ENCODE results near the gene POLK. TPM values are rescaled to one million over a fixed set of nuclear protein-coding genes. Genes with fewer than 3 reads are reported as not detected.
"Not testable (repeated sequence)": the region's sequence is repeated elsewhere in the genome, so short reads cannot be mapped to it uniquely, and the experiment has no call there.

POLK gene
- total RNA-seq, 2 experiments from 2014 or later = 35.5 to 49.1 TPM

- peaks cover 57% of the 10 kb centered on the region for H3K4me1 Mint-ChIP-seq
- no peaks in the 10 kb centered on the region for H3K27me3 Mint-ChIP-seq
- H3K4me3 Mint-ChIP-seq = peak overlapping the region; percentile 5
- DNase-seq = no peak
- ChIA-PET CTCF (interaction anchor here (1.2 kb wide), 1 partner anchor 13 kb away, joined by 3 read pairs; no protein-coding TSS in a partner anchor), POLR2A (no interaction called here)
- peaks cover 18% of the 10 kb centered on the region for H3K9me3 Mint-ChIP-seq (ENCODE audit: low read depth)
- intact Hi-C loops (cut with DNase I, micrococcal nuclease) = loop anchor here in 1 of 2 experiments (10.0 kb wide), 1 partner anchor 1831 kb away; no protein-coding TSS in a partner anchor
- ATAC-seq = no peak
- peaks cover 28% of the 10 kb centered on the region for H3K36me3 Mint-ChIP-seq (ENCODE audit: low read depth)
- H3K27ac Mint-ChIP-seq = peak overlapping the region; percentile 53
These were observed 13.7 kb downstream of the POLK start for GRCh38 chr5:75525344-75525743.

GRCh38 chr5:75526070-75526469 lies 14.4 kb downstream of the POLK start:
- H3K4me1 Mint-ChIP-seq = peaks cover 57% of the 10 kb centered on the region
- no peak for DNase-seq
- ATAC-seq = no peak
- no peak overlapping the region for H3K27ac Mint-ChIP-seq
- peaks cover 21% of the 10 kb centered on the region for H3K36me3 Mint-ChIP-seq (ENCODE audit: low read depth)
- no peaks in the 10 kb centered on the region for H3K27me3 Mint-ChIP-seq
- no peak overlapping the region for H3K4me3 Mint-ChIP-seq
- intact Hi-C loops (cut with DNase I, micrococcal nuclease) = loop anchor here in 1 of 2 experiments (10.0 kb wide), 1 partner anchor 1831 kb away; no protein-coding TSS in a partner anchor
- H3K9me3 Mint-ChIP-seq (ENCODE audit: low read depth) = peaks cover 12% of the 10 kb centered on the region
- ChIA-PET CTCF (interaction anchor here (1.2 kb wide), 1 partner anchor 12 kb away, joined by 3 read pairs; no protein-coding TSS in a partner anchor), POLR2A (no interaction called here)

GRCh38 chr5:75529185-75529584 lies 17.5 kb downstream of the POLK start:
- Mint-ChIP-seq H3K9me3 (ENCODE audit: low read depth) (peaks cover 5% of the 10 kb centered on the region), H3K4me1 (peaks cover 36% of the 10 kb centered on the region), H3K4me3 (no peak overlapping the region), H3K36me3 (ENCODE audit: low read depth) (peaks cover 30% of the 10 kb centered on the region), H3K27me3 (no peaks in the 10 kb centered on the region), H3K27ac (peak overlapping the region; percentile 17)
- CTCF ChIA-PET = no interaction called here
- ATAC-seq (no peak), DNase-seq (no peak)
- intact Hi-C loops (cut with DNase I, micrococcal nuclease) = loop anchor here in 1 of 2 experiments (10.0 kb wide), 1 partner anchor 1834 kb away; no protein-coding TSS in a partner anchor
- POLR2A ChIA-PET = no interaction called here

- peaks cover 48% of the 10 kb centered on the region for H3K36me3 Mint-ChIP-seq (ENCODE audit: low read depth)
- peaks cover 14% of the 10 kb centered on the region for H3K9me3 Mint-ChIP-seq (ENCODE audit: low read depth)
- no peak for ATAC-seq
- H3K4me1 Mint-ChIP-seq = peaks cover 29% of the 10 kb centered on the region
- no peak overlapping the region for H3K27ac Mint-ChIP-seq
- intact Hi-C loops (cut with DNase I, micrococcal nuclease) = no loop called here
- no peak overlapping the region for H3K4me3 Mint-ChIP-seq
- no peaks in the 10 kb centered on the region for H3K27me3 Mint-ChIP-seq
- CTCF ChIA-PET = no interaction called here
- POLR2A ChIA-PET = no interaction called here
- DNase-seq = no peak
These were observed 20.5 kb downstream of the POLK start for GRCh38 chr5:75532190-75532589.

- H3K4me3 Mint-ChIP-seq; ATAC-seq; POLR2A ChIA-PET; H3K27me3 Mint-ChIP-seq; DNase-seq; intact Hi-C loops (cut with DNase I, micrococcal nuclease); H3K27ac Mint-ChIP-seq: not testable (repeated sequence)
- CTCF ChIA-PET = interaction anchor here (0.7 kb wide), 1 partner anchor 18 kb away, joined by 5 read pairs; no protein-coding TSS in a partner anchor
- Mint-ChIP-seq H3K36me3 (ENCODE audit: low read depth) (peaks cover 47% of the 10 kb centered on the region), H3K9me3 (ENCODE audit: low read depth) (peaks cover 14% of the 10 kb centered on the region), H3K4me1 (peaks cover 29% of the 10 kb centered on the region)
These were observed 22.0 kb downstream of the POLK start for GRCh38 chr5:75533716-75534115.

- intact Hi-C loops (cut with DNase I, micrococcal nuclease) = no loop called here
These were observed 23.0 kb downstream of the POLK start for GRCh38 chr5:75534734-75535133.

GRCh38 chr5:75536147-75536546 lies 24.5 kb downstream of the POLK start:
- DNase-seq (no peak), ATAC-seq (no peak)
- peaks cover 51% of the 10 kb centered on the region for H3K36me3 Mint-ChIP-seq (ENCODE audit: low read depth)
- ChIA-PET POLR2A (no interaction called here), CTCF (no interaction called here)
- no peaks in the 10 kb centered on the region for H3K27me3 Mint-ChIP-seq
- no peak overlapping the region for H3K27ac Mint-ChIP-seq
- peaks cover 21% of the 10 kb centered on the region for H3K4me1 Mint-ChIP-seq
- intact Hi-C loops (cut with DNase I, micrococcal nuclease) = no loop called here
- H3K4me3 Mint-ChIP-seq = no peak overlapping the region
- peaks cover 14% of the 10 kb centered on the region for H3K9me3 Mint-ChIP-seq (ENCODE audit: low read depth)

More at GRCh38 chr5:75534734-75535133, 23.0 kb downstream of the POLK start:
- CTCF ChIA-PET = no interaction called here
- POLR2A ChIA-PET = no interaction called here
- Mint-ChIP-seq H3K9me3 (ENCODE audit: low read depth) (peaks cover 14% of the 10 kb centered on the region), H3K27ac (no peak overlapping the region), H3K27me3 (no peaks in the 10 kb centered on the region), H3K4me1 (peaks cover 25% of the 10 kb centered on the region), H3K4me3 (no peak overlapping the region), H3K36me3 (ENCODE audit: low read depth) (peaks cover 46% of the 10 kb centered on the region)
- ATAC-seq (no peak), DNase-seq (no peak)

GRCh38 chr5:75536694-75537360 lies 25.1 kb downstream of the POLK start:
- no peak overlapping the region for H3K27ac Mint-ChIP-seq
- peaks cover 49% of the 10 kb centered on the region for H3K36me3 Mint-ChIP-seq (ENCODE audit: low read depth)
- DNase-seq (no peak), ATAC-seq (no peak)
- H3K4me3 Mint-ChIP-seq = no peak overlapping the region
- H3K9me3 Mint-ChIP-seq (ENCODE audit: low read depth) = peaks cover 14% of the 10 kb centered on the region
- intact Hi-C loops (cut with DNase I, micrococcal nuclease) = no loop called here
- POLR2A ChIA-PET = no interaction called here
- CTCF ChIA-PET = no interaction called here
- H3K4me1 Mint-ChIP-seq = peaks cover 21% of the 10 kb centered on the region
- no peaks in the 10 kb centered on the region for H3K27me3 Mint-ChIP-seq

GRCh38 chr5:75538211-75538610 lies 26.5 kb downstream of the POLK start:
- peaks cover 36% of the 10 kb centered on the region for H3K36me3 Mint-ChIP-seq (ENCODE audit: low read depth)
- H3K27ac Mint-ChIP-seq = no peak overlapping the region
- ATAC-seq = no peak
- intact Hi-C loops (cut with DNase I, micrococcal nuclease) = no loop called here
- DNase-seq = no peak
- ChIA-PET POLR2A (no interaction called here), CTCF (interaction anchor here (0.9 to 1.9 kb wide), 2 partner anchors 10 to 12 kb away, joined by 3 to 5 read pairs; no protein-coding TSS in a partner anchor)
- H3K9me3 Mint-ChIP-seq (ENCODE audit: low read depth) = peaks cover 12% of the 10 kb centered on the region
- H3K27me3 Mint-ChIP-seq = no peaks in the 10 kb centered on the region
- peaks cover 20% of the 10 kb centered on the region for H3K4me1 Mint-ChIP-seq
- H3K4me3 Mint-ChIP-seq = no peak overlapping the region

GRCh38 chr5:75545131-75545530 lies 33.4 kb downstream of the POLK start:
- H3K27ac Mint-ChIP-seq = no peak overlapping the region
- POLR2A ChIA-PET = interaction anchor here (0.6 kb wide), 1 partner anchor 181 kb away, joined by 4 read pairs; no protein-coding TSS in a partner anchor
- peaks cover 23% of the 10 kb centered on the region for H3K36me3 Mint-ChIP-seq (ENCODE audit: low read depth)
- CTCF ChIA-PET = no interaction called here
- intact Hi-C loops (cut with DNase I, micrococcal nuclease) = no loop called here
- H3K9me3 Mint-ChIP-seq (ENCODE audit: low read depth) = peaks cover 1% of the 10 kb centered on the region
- no peak overlapping the region for H3K4me3 Mint-ChIP-seq
- DNase-seq = no peak
- H3K27me3 Mint-ChIP-seq = no peaks in the 10 kb centered on the region
- no peak for ATAC-seq
- H3K4me1 Mint-ChIP-seq = peaks cover 2% of the 10 kb centered on the region

- ATAC-seq (no peak), DNase-seq (no peak)
- intact Hi-C loops (cut with DNase I, micrococcal nuclease) = no loop called here
- Mint-ChIP-seq H3K4me3 (no peak overlapping the region), H3K27me3 (no peaks in the 10 kb centered on the region), H3K36me3 (ENCODE audit: low read depth) (peaks cover 26% of the 10 kb centered on the region), H3K27ac (no peak overlapping the region), H3K4me1 (peaks cover 2% of the 10 kb centered on the region), H3K9me3 (ENCODE audit: low read depth) (peaks cover 1% of the 10 kb centered on the region)
- ChIA-PET CTCF (no interaction called here), POLR2A (no interaction called here)
These were observed 35.1 kb downstream of the POLK start for GRCh38 chr5:75546830-75547229.

GRCh38 chr5:75547812-75548211 lies 36.1 kb downstream of the POLK start:
- ATAC-seq = no peak
- Mint-ChIP-seq H3K27ac (no peak overlapping the region), H3K4me1 (peaks cover 2% of the 10 kb centered on the region), H3K36me3 (ENCODE audit: low read depth) (peaks cover 31% of the 10 kb centered on the region), H3K4me3 (no peak overlapping the region), H3K27me3 (no peaks in the 10 kb centered on the region), H3K9me3 (ENCODE audit: low read depth) (peaks cover 1% of the 10 kb centered on the region)
- DNase-seq = no peak
- CTCF ChIA-PET = interaction anchor here (0.7 to 1.2 kb wide), 2 partner anchors 9 to 43 kb away, joined by 4 to 5 read pairs; no protein-coding TSS in a partner anchor
- POLR2A ChIA-PET = no interaction called here
- intact Hi-C loops (cut with DNase I, micrococcal nuclease) = no loop called here
